Measurements from ENCODE around the gene PLA2G4D.
A peak's percentile ranks its signal among the peaks of the same experiment; 100 is the strongest.

Gene PLA2G4D

GRCh38 chr15:42078903-42079302 is 15.5 kb downstream of the PLA2G4D start:
- DNase-seq (ENCODE audit: low read depth in 4 of 4, low spot score in 1 of 4): no peak

GRCh38 chr15:42077689-42078088 is 16.7 kb downstream of the PLA2G4D start:
- no peak for DNase-seq (ENCODE audit: low read depth in 4 of 4, low spot score in 1 of 4)

- DNase-seq (ENCODE audit: low read depth in 4 of 4, low spot score in 1 of 4): no peak
Observed at GRCh38 chr15:42073418-42073817, 20.9 kb downstream of the PLA2G4D start.

- no peak for DNase-seq (ENCODE audit: low read depth in 4 of 4, low spot score in 1 of 4)
Observed at GRCh38 chr15:42072141-42072685, 22.1 kb downstream of the PLA2G4D start.

GRCh38 chr15:42071717-42072116 is 22.6 kb downstream of the PLA2G4D start:
- no peak for DNase-seq (ENCODE audit: low read depth in 4 of 4, low spot score in 1 of 4)

- DNase-seq (ENCODE audit: low read depth in 4 of 4, low spot score in 1 of 4): no peak
Observed at GRCh38 chr15:42070976-42071350, 23.4 kb downstream of the PLA2G4D start.

GRCh38 chr15:42070279-42070975 is 23.9 kb downstream of the PLA2G4D start:
- DNase-seq (ENCODE audit: low read depth in 4 of 4, low spot score in 1 of 4): no peak

GRCh38 chr15:42069496-42070278 is 24.7 kb downstream of the PLA2G4D start:
- DNase-seq (ENCODE audit: low read depth in 4 of 4, low spot score in 1 of 4): no peak

GRCh38 chr15:42069025-42069424 is 25.3 kb downstream of the PLA2G4D start:
- DNase-seq (ENCODE audit: low read depth in 4 of 4, low spot score in 1 of 4): no peak

- DNase-seq (ENCODE audit: low read depth in 4 of 4, low spot score in 1 of 4): no peak
Observed at GRCh38 chr15:42068601-42069000, 25.8 kb downstream of the PLA2G4D start.

- no peak for DNase-seq (ENCODE audit: low read depth in 4 of 4, low spot score in 1 of 4)
Observed at GRCh38 chr15:42066764-42067415, 27.5 kb downstream of the PLA2G4D start.

GRCh38 chr15:42065468-42065867 is 28.9 kb downstream of the PLA2G4D start:
- no peak for DNase-seq (ENCODE audit: low read depth in 4 of 4, low spot score in 1 of 4)

GRCh38 chr15:42065033-42065432 is 29.3 kb downstream of the PLA2G4D start:
- no peak for DNase-seq (ENCODE audit: low read depth in 4 of 4, low spot score in 1 of 4)

- no peak for DNase-seq (ENCODE audit: low read depth in 4 of 4, low spot score in 1 of 4)
Observed at GRCh38 chr15:42064271-42064670, 30.1 kb downstream of the PLA2G4D start.

- DNase-seq (ENCODE audit: low read depth in 4 of 4, low spot score in 1 of 4): no peak
Observed at GRCh38 chr15:42063122-42063848, 31.1 kb downstream of the PLA2G4D start.

- DNase-seq (ENCODE audit: low read depth in 4 of 4, low spot score in 1 of 4): no peak
Observed at GRCh38 chr15:42062284-42062806, 32.0 kb downstream of the PLA2G4D start.

GRCh38 chr15:42060797-42061196 is 33.6 kb downstream of the PLA2G4D start:
- DNase-seq (ENCODE audit: low read depth in 4 of 4, low spot score in 1 of 4): no peak

GRCh38 chr15:42060477-42060763 is 33.9 kb downstream of the PLA2G4D start:
- no peak for DNase-seq (ENCODE audit: low read depth in 4 of 4, low spot score in 1 of 4)

GRCh38 chr15:42059661-42060476 is 34.5 kb downstream of the PLA2G4D start:
- DNase-seq (ENCODE audit: low read depth in 4 of 4, low spot score in 1 of 4): peak; percentile 42 to 69 (median 53)

- no peak for DNase-seq (ENCODE audit: low read depth in 4 of 4, low spot score in 1 of 4)
Observed at GRCh38 chr15:42058791-42059190, 35.6 kb downstream of the PLA2G4D start.

All from stimulated activated CD4-positive, alpha-beta T cell treated with anti-CD3 and anti-CD28 coated beads, Interleukin-1b, Interleukin-23, amount 100 ng/mL, for 24 hours (primary cell).